Upper lobe of right lung (tissue), 1 donor: ENCODE measurements around the gene ZDHHC3. TPM values are rescaled to one million over a fixed set of nuclear protein-coding genes. Genes with fewer than 3 reads are reported as not detected.

Experiments used
- ATAC-seq: fragments of 200-7000 bp; cut with Tn5 transposase; one replicate; pipeline ENCODE4 v1.9.1; 2020; ENCODE audit warnings: mild to moderate bottlenecking, moderate library complexity
- DNase-seq: peaks from one replicate; pipeline ENCODE4 v3.0.0-alpha.2; 2020
- H3K27ac ChIP-seq: fragments of 200-600 bp; one replicate; pipeline ENCODE4 v1.8.0; 2022
- H3K27me3 ChIP-seq: fragments of 200-600 bp; one replicate; pipeline ENCODE4 v1.8.0; 2022; ENCODE audit warnings: mild to moderate bottlenecking
- H3K36me3 ChIP-seq: fragments of 200-600 bp; one replicate; pipeline ENCODE4 v1.8.0; 2022
- H3K4me1 ChIP-seq: fragments of 200-600 bp; one replicate; pipeline ENCODE4 v1.8.0; 2022
- H3K4me3 ChIP-seq: fragments of 200-600 bp; one replicate; pipeline ENCODE4 v1.8.0; 2022; ENCODE audit warnings: mild to moderate bottlenecking
- H3K9me3 ChIP-seq: fragments of 200-600 bp; one replicate; pipeline ENCODE4 v1.8.0; 2022
- intact Hi-C: fragments of 100-400 bp; cut with DNase I; formaldehyde crosslinking; loops from one replicate; pipeline ENCODE4 v1.11.0; 2022
- total RNA-seq: library from RNA; stranded (reverse); fragmentation: NEBNext Ultra II Directional; extraction: Animal tissue kit (Norgen Biotek cat#: 25700); gene quantifications from one replicate; pipeline ENCODE4 v1.2.1, GENCODE V29; 2021
- TF ChIP-seq, protein P1 (sequence below): fragments of 200-600 bp; IDR thresholded peaks from one replicate; pipeline ENCODE4 v1.8.0; 2022; ENCODE audit warnings: antibody characterized with exemption
- donor health status: DM: no; HTN: yes; CAD: no; lungs with severe emphysema.

Gene ZDHHC3
- total RNA-seq, 1 donor from 2014 or later = 125 TPM

DNA sequence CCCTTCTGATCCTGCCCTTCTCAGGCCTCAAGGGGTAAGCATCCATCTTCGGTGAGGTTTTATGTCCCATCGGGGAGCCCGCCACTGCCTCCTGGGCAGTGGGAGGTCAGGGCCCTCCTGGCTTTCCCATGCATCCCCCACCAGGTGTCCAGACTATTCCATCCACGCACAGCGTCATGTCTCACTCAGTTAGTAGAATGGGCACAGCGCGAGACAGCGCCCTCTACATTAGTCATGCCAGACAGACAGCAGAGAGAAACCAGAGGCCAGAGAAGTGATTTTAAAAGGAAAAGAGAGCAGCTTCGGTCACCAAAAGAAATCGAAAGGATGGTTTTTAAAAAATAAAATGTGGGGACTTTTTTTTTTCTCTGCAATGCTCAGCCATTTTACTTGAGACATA, 49.8 kb downstream of the ZDHHC3 start:
- Histone ChIP-seq H3K27me3 (no peaks in the 10 kb centered on the region), H3K4me1 (no peaks in the 10 kb centered on the region), H3K4me3 (no peak overlapping the region), H3K27ac (no peak overlapping the region), H3K9me3 (no peaks in the 10 kb centered on the region), H3K36me3 (peaks cover 68% of the 10 kb centered on the region)
- ATAC-seq = no peak
- intact Hi-C loops = loop anchor here (10.0 kb wide), 1 partner anchor 391 kb away; no protein-coding TSS in a partner anchor
- DNase-seq = no peak
- TF ChIP-seq, protein P1, sequence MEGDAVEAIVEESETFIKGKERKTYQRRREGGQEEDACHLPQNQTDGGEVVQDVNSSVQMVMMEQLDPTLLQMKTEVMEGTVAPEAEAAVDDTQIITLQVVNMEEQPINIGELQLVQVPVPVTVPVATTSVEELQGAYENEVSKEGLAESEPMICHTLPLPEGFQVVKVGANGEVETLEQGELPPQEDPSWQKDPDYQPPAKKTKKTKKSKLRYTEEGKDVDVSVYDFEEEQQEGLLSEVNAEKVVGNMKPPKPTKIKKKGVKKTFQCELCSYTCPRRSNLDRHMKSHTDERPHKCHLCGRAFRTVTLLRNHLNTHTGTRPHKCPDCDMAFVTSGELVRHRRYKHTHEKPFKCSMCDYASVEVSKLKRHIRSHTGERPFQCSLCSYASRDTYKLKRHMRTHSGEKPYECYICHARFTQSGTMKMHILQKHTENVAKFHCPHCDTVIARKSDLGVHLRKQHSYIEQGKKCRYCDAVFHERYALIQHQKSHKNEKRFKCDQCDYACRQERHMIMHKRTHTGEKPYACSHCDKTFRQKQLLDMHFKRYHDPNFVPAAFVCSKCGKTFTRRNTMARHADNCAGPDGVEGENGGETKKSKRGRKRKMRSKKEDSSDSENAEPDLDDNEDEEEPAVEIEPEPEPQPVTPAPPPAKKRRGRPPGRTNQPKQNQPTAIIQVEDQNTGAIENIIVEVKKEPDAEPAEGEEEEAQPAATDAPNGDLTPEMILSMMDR = no peak

DNA sequence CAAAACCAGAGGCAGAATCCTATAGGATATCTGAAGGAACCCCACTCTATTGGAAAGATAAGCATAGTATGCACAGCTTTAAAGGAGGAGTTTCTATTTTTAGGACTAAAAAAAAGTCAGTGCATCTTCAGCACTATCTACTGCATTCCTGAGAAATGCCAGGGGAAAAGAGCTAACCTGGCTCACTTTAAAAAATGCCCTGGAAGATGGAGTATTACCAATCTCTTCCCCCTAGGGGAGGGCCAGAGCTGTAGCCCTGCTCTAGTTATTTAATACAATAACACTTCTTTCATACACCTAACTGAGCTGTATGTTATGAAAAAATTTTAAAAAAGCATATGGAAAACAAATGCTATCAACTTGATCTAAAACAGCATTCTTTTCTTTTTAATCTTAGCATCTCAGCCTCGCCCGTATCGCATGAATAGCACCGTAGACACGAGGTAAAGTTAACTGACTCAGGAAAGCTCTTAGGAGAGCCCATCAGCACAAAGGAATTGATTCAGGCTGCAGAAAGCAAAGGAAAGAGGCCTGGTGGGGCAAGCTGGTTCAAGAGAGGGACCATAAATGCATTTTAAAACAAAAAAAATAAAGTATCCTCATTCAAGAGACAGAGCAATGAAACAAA, 51.4 kb downstream of the ZDHHC3 start:
- H3K4me3 ChIP-seq = no peak overlapping the region
- H3K27ac ChIP-seq = no peak overlapping the region
- TF ChIP-seq, protein P1 = no peak
- H3K4me1 ChIP-seq = no peaks in the 10 kb centered on the region
- no peak for ATAC-seq
- no peaks in the 10 kb centered on the region for H3K27me3 ChIP-seq
- H3K9me3 ChIP-seq = no peaks in the 10 kb centered on the region
- intact Hi-C loops = loop anchor here (10.0 kb wide), 1 partner anchor 390 kb away; no protein-coding TSS in a partner anchor
- peaks cover 69% of the 10 kb centered on the region for H3K36me3 ChIP-seq
- DNase-seq = no peak

DNA sequence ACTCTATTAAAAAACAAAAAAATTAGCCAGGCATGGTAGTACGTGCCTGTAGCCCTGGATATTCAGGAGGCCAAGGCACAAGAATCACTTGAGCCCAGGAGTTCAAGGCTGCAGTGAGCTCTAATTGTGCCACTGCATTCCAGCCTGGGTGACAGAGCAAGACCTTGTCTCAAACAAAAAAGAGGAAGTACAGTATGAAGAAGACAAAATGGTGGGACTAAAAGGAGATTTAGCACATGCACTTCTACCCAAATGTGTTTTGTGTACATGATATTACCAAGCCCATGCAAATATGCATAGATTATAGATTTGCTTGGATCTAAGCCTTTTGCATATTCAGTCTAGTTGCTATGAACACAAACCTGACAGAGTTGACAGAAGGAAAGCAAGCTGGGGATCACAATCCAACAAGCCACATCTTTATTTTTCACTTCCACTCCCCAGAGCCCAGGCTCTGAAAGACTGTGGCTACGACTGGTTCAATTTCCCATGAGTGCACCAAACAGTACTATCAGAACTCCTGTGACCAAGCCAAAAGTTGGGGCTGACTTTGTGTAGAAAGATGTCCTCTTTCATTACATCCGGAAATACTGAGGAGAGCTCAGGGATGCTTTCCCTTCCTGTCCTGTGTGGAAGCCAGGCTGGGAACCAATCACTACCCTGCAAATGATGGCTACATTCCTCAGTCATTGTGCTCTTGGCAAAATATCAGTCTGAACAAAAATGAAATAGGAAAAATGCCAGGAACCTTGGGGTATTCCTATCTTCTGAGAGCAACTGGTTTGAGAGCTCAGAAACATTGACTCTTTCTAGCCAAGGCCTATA, 52.1 kb downstream of the ZDHHC3 start:
- peaks cover 67% of the 10 kb centered on the region for H3K36me3 ChIP-seq
- H3K4me3 ChIP-seq = no peak overlapping the region
- H3K4me1 ChIP-seq = no peaks in the 10 kb centered on the region
- DNase-seq (no peak), ATAC-seq (no peak)
- no peaks in the 10 kb centered on the region for H3K9me3 ChIP-seq
- H3K27ac ChIP-seq = no peak overlapping the region
- intact Hi-C loops = loop anchor here (10.0 kb wide), 1 partner anchor 389 kb away; no protein-coding TSS in a partner anchor
- TF ChIP-seq, protein P1 = no peak
- no peaks in the 10 kb centered on the region for H3K27me3 ChIP-seq

DNA sequence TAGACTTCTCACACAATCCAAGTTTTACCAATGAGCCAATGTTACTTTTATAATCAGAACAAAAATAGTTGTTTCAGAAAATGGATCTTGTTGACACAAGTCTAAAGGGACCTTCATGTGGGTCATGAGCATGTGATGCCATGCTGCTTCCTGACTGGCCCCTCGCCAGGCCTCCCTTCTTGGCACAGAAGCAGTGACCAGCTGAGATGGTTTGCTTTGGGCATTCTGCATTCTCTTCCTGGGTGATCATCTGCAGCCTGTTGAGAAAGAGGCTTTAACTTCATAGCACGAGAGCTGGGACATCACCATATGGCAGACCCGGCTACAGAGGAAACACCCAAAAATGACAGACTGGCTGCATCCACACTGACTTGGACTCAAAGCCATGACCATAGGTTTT, 55.9 kb downstream of the ZDHHC3 start:
- no peak for DNase-seq
- Histone ChIP-seq H3K4me1 (peaks cover 5% of the 10 kb centered on the region), H3K27me3 (no peaks in the 10 kb centered on the region), H3K36me3 (peaks cover 43% of the 10 kb centered on the region), H3K27ac (no peak overlapping the region), H3K4me3 (no peak overlapping the region), H3K9me3 (no peaks in the 10 kb centered on the region)
- TF ChIP-seq, protein P1 = no peak
- intact Hi-C loops = loop anchor here (10.0 kb wide), 1 partner anchor 385 kb away; no protein-coding TSS in a partner anchor
- no peak for ATAC-seq

DNA sequence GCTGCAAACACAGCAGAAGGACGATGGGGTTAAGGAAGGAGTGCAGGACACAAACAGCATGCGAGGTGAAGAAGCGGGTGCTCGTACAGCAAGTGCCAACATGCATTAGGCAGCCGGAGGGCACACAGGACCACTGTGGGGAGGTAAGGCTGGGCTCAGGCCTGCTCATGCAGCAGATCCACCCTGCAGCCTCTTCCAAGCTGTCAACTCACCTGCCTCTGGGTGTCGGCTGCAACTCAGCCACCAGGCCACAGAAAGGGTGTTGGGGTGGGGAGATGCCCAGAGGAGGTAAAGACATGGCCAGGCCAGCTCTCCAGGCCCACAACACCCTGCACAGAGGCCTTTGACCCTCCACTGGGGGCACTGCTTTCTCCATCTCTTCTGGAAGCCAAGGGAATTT, 57.4 kb downstream of the ZDHHC3 start:
- ATAC-seq = no peak
- TF ChIP-seq, protein P1 = no peak
- peaks cover 43% of the 10 kb centered on the region for H3K36me3 ChIP-seq
- no peak overlapping the region for H3K4me3 ChIP-seq
- intact Hi-C loops = no loop called here
- H3K9me3 ChIP-seq = no peaks in the 10 kb centered on the region
- H3K27me3 ChIP-seq = no peaks in the 10 kb centered on the region
- peaks cover 5% of the 10 kb centered on the region for H3K4me1 ChIP-seq
- no peak overlapping the region for H3K27ac ChIP-seq
- no peak for DNase-seq
